ELF-1 (cell line): ENCODE data around the gene CDC5L.
"Not testable (repeated sequence)": the region's sequence is repeated elsewhere in the genome, so short reads cannot be mapped to it uniquely, and the experiment has no call there.

Experiments
- DNase-seq: peaks from one replicate; pipeline ENCODE4 v3.0.0-alpha.2; 2016; ENCODE audit warnings: low read depth, low spot score

Gene CDC5L

GRCh38 chr6:44415449-44415848 lies 27.9 kb downstream of the CDC5L start:
- DNase-seq = no peak

- DNase-seq = no peak
Observed at GRCh38 chr6:44415873-44416502, 28.5 kb downstream of the CDC5L start.

- DNase-seq = no peak
Observed at GRCh38 chr6:44422531-44422930, 35.0 kb downstream of the CDC5L start.

- no peak for DNase-seq
Observed at GRCh38 chr6:44423306-44423705, 35.8 kb downstream of the CDC5L start.

- no peak for DNase-seq
Observed at GRCh38 chr6:44425951-44426350, 38.4 kb downstream of the CDC5L start.

GRCh38 chr6:44428682-44429081 lies 41.2 kb downstream of the CDC5L start:
- no peak for DNase-seq

GRCh38 chr6:44430326-44430725 lies 42.8 kb downstream of the CDC5L start:
- no peak for DNase-seq

GRCh38 chr6:44431118-44431725 lies 43.7 kb downstream of the CDC5L start:
- no peak for DNase-seq

- DNase-seq = no peak
Observed at GRCh38 chr6:44432227-44432626, 44.7 kb downstream of the CDC5L start.

GRCh38 chr6:44432726-44433125 lies 45.2 kb downstream of the CDC5L start:
- DNase-seq = no peak

- DNase-seq = no peak
Observed at GRCh38 chr6:44435500-44435899, 48.0 kb downstream of the CDC5L start.

GRCh38 chr6:44438827-44439226 lies 51.3 kb downstream of the CDC5L start:
- DNase-seq = no peak

- no peak for DNase-seq
Observed at GRCh38 chr6:44439270-44440045, 52.0 kb downstream of the CDC5L start.

- no peak for DNase-seq
Observed at GRCh38 chr6:44441091-44441855, 53.8 kb downstream of the CDC5L start.

GRCh38 chr6:44442236-44442635 lies 54.7 kb downstream of the CDC5L start:
- DNase-seq = no peak

GRCh38 chr6:44442833-44443444 lies 55.4 kb downstream of the CDC5L start:
- DNase-seq = no peak

GRCh38 chr6:44444853-44445252 lies 57.3 kb downstream of the CDC5L start:
- DNase-seq = no peak

GRCh38 chr6:44446626-44447300 lies 59.3 kb downstream of the CDC5L start:
- no peak for DNase-seq

- DNase-seq = not testable (repeated sequence)
Observed at GRCh38 chr6:44449181-44449580, 61.7 kb downstream of the CDC5L start.

- DNase-seq = no peak
Observed at GRCh38 chr6:44451803-44452695, 64.5 kb downstream of the CDC5L start.
